ENCODE measurements around the gene VKORC1. TPM values are rescaled to one million over a fixed set of nuclear protein-coding genes. Genes with fewer than 3 reads are reported as not detected.

VKORC1 gene
- total RNA-seq, 1 experiment from 2014 or later, result 223 TPM

- no peak for DNase-seq (ENCODE audit: low read depth)
Measured at GRCh38 chr16:31130336-31130891, 35.8 kb upstream of the VKORC1 start.

DNA sequence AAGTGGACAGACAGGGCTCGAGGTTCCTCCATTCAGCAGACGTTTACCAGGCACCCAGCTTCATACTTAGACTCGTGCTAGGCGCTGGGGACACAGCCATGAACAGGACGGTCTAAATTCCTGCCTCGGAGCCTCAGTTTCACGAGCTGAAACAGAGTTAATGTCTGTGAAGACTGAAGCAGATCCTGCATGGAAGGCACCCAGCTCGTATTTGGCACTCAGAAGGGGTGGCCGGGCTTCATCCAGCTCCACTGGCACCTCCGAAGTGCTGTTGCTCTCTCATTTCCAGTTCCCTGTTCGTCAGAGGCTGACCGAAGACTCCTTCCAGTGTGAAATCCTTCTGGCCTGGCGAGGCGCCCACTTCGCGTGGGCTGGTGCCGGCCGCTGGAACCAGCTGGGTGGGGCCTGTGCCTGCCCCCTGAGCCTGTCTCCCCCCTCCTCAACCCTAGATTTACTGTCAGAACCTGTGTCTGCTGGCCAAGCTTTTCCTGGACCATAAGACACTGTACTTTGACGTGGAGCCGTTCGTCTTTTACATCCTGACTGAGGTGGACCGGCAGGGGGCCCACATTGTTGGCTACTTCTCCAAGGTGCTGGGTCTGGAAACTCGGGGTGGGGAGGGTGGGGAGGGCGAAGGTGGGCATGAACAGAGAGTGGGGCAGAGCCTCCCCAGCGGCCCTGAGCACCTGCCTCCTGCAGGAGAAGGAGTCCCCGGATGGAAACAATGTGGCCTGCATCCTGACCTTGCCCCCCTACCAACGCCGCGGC lies 35.2 kb upstream of the VKORC1 start:
- DNase-seq (ENCODE audit: low read depth), result no peak

DNA sequence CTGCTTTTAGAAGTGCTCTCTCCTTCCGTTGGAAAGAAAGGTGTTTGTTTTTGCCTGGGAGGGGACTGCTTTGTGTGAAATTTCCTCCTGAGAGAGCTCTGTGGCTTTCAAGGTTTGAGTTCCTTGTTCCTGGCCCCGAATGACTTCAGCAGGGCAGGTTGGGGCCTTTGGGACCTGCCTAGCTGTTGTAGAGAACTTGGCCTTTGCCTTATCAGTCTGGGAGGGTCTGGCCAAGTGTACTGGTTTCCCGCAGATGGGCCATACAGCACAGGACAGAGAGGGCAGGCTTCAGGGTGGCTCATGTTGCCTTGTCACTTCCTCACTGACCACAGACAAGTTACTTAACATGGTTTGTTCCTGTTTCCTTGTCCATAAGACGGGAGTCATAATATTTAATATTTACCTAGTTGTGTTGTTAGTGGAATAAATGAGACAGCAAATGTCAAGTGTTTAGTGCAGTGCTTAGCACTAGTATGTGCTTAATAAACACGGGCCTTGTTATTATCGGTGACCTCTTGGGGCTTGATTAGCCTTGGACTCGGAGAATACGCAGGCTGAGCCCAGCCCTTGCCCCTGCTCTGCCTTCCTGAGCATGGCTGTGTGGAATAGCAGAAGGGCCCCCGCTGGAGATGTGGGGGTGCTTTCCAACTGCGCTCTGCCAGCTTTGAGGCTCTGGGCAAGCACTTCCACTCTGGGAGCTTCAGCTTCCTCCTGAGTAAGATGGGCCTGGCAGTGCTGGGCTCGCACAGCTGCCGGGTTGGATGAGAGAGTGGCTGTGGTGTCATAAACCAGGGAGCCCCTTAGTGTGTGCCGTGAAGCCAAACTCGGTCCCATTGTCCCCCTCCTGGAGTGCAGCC lies 34.3 kb upstream of the VKORC1 start:
- DNase-seq (ENCODE audit: low read depth), result no peak

- DNase-seq (ENCODE audit: low read depth), result no peak
Measured at GRCh38 chr16:31127182-31127581, 32.6 kb upstream of the VKORC1 start.

GRCh38 chr16:31125844-31126243 lies 31.2 kb upstream of the VKORC1 start:
- no peak for DNase-seq (ENCODE audit: low read depth)

DNA sequence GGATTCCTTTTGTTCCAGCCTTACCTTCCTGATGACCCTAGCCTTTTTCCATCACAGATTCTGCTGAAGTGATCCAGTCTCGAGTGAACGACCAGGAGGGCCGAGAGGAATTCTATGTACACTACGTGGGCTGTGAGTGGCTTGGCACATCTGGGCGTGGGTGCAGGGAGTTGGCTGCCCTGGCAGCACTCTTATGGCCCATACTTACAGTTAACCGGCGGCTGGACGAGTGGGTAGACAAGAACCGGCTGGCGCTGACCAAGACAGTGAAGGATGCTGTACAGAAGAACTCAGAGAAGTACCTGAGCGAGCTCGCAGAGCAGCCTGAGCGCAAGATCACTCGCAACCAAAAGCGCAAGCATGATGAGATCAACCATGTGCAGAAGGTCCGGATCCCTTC lies 25.5 kb upstream of the VKORC1 start:
- DNase-seq (ENCODE audit: low read depth), result no peak

- DNase-seq (ENCODE audit: low read depth), result peak; percentile 85
Measured at GRCh38 chr16:31118223-31119155, 23.9 kb upstream of the VKORC1 start.

DNA sequence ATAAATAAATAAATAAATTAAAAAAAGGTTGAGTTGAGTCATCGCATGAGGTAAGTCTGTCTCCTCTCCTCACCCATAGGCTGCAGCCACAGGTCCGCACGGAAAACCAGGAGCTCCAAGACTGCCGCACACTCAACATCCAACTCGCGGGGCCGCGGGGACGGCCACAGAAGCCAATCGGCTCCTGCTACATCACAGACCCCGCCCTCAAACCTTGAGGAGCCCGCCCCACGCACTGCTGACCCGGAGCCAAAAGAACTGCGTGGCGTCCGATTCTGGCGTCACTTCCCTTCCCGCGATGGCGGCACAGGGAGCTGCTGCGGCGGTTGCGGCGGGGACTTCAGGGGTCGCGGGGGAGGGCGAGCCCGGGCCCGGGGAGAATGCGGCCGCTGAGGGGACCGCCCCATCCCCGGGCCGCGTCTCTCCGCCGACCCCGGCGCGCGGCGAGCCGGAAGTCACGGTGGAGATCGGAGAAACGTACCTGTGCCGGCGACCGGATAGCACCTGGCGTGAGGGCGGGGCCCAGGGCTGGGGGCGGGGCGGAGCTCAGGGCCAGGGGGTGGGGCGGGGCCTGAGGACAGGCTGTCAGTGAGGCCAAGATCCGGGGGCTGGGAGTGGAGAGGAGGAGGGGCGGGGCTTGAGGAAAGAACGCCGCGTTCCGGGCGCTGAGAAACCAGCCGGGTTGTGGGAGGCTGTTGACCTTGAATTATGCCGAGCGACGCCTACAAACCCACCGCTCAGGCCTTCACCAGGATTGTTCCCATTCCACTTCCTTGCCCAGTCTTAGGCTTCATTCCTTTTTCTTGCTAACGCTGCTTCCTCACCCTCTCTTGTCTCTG lies 23.0 kb upstream of the VKORC1 start, which contains the start of gene KAT8:
TSS of gene KAT8 (plus strand) at position 281 of the 839 bp plus-strand sequence. CDS start at position 299, 18 bp downstream.
- DNase-seq (ENCODE audit: low read depth), result peak; percentile 99

DNA sequence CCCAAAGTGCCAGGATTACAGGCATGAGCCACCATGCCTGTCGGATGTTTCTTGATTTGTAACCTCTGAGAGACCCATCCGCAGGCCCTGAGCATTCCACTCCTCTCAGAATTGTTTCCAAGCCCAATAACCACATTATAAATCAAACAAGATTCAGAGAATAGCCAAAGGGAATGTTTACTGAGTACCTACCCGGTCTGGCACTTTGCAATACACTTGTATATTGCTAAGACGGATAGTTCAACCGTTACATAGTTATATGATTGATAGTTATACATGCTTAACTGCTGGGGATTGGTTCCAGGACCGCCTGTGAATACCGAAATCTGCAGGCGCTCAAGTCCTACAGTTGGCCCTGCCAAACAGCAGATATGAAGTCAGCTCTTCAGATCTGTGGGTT lies 19.9 kb upstream of the VKORC1 start:
- DNase-seq (ENCODE audit: low read depth), result no peak

DNA sequence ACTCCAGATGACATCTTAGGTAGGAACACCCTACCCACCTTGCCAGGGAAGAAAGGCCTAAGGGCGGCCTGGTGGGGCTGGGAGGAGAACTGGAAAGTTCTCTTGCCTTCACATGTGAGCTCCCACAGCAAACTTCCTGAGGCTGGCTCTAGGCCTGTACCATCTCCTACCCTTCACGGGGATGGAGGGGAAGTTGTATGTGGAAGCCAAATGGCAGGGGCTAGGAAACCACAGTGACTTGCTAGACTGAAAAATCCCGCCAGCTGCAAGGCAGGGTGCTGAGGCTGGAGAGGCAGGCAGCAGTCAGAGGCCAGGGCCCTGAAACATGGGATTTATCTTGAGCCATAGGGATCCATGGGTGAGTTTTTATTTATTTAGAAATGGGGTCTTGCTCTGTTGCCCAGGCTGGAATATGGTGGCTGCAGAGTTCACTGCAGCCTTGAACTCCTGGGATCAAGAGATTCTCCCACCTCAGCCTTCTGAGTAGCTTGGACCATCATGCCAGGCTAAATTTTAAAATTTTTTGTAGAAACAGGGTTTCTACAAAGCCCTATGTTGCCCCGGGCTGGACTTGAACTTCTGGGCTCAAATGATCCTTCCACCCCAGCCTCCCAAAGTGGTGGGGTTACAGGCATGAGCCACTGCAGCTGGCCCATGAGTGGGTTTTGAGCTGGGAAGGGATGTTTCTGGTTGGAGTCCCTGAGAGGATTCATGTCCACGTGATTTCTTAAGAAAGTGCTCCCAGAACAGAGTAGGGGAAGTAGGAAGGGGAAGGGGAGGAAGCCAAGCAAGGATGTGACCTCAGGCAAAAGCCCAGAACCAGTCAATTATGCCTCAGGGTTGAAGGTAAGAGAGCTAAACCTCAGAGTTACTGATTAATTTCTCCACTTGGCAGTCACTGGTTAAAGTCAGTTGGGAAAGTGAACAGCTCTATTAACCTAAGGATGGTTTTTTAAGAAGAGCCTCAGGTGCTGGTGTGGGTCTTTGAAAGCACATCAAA lies 18.8 kb upstream of the VKORC1 start:
- DNase-seq (ENCODE audit: low read depth), result peak; percentile 30

DNA sequence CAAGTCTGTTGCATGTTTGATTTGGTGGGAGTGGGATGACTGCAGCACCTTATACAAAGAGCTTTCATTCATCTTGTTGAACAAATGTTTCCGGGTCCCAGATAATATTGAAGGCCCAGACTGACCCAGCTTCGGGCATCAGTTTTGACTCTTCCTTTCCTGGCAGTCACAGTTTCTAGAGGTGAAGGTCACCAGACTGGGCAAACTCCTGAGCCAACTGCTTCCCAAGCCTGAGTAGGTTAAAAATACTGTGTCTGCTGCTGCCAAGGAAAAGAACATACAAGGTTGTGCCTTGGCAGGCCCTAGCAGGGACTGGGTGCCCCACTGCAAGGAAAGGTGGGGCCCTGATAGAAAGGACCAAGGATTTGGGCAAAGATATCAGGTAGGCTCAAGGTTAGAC lies 18.1 kb upstream of the VKORC1 start:
- no peak for DNase-seq (ENCODE audit: low read depth)

GRCh38 chr16:31111881-31112466 lies 17.4 kb upstream of the VKORC1 start:
- no peak for DNase-seq (ENCODE audit: low read depth)

DNA sequence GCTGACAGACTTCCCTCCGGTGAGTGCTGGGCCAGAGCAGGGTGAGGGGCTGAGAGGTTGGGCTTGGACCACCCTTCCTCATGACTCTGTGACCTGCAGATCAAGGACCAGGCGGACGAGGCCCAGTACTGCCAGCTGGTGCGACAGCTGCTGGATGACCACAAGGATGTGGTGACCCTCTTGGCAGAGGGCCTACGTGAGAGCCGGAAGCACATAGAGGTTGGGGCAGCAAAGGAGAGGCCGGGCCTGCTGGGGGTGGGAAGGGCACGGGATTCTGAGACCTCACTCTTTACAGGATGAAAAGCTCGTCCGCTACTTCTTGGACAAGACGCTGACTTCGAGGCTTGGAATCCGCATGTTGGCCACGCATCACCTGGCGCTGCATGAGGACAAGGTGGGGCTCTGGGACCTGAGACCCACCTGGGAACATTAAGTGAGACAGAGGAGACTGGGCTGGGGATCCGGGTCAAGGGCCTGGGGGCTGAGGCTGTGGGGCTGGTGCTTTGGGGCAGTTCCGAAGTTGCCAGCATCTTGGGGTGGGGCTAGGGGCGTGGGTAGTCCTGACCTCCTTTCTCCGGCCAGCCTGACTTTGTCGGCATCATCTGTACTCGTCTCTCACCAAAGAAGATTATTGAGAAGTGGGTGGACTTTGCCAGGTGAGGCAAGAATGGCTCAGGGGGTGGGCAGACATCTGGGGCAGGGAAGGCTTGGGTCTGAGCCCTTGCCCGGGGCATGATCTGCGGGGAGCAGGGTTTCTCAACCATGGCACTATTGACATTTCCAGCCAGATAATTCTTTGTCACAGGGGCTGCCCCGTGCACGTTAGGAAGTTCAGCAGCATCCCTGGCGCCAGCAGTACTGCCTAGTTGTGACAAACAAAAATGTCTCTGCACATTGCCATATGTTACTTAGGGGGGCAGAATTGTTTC lies 15.8 kb upstream of the VKORC1 start:
- no peak for DNase-seq (ENCODE audit: low read depth)

DNA sequence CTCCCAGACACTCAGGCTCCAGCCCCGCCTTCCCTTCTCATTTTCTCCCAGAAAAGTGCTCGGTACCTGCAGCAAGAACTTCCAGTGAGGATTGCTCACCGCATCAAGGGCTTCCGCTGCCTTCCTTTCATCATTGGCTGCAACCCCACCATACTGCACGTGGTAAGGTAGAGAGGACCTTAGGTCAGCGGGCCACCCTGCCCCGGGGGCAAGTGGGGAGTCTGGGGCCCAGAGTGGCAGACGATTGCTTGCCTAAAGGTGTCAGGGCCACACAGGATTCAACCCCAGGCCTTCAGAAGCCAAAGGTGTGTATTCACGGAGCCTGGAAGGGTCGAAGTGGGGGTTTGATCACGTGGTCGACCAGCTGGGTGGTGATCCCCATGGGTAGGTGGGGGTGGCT lies 15.0 kb upstream of the VKORC1 start:
- no peak for DNase-seq (ENCODE audit: low read depth)

- DNase-seq (ENCODE audit: low read depth), result no peak
Measured at GRCh38 chr16:31108794-31109558, 14.4 kb upstream of the VKORC1 start.

GRCh38 chr16:31108035-31108793 lies 13.6 kb upstream of the VKORC1 start, which contains the start of gene BCKDK:
Gene BCKDK, plus strand, starts transcription at chr16:31108386. Its CDS starts 838 bp downstream, at chr16:31109224.
- peak; percentile 72 for DNase-seq (ENCODE audit: low read depth)
